Upper lobe of left lung (tissue), 4 donors: ENCODE data around the gene GLRX3.

Experiments used
- POLR2A ChIP-seq, 4 donors: fragments of 450-650 bp; IDR thresholded peaks; one replicate each; pipeline ENCODE4 v1.5.1; 2016 to 2017; ENCODE audit warnings: antibody characterized with exemption in 4 of 4, mild to moderate bottlenecking in 2 of 4
- POLR2AphosphoS5 ChIP-seq, 2 donors: sonication (generic); formaldehyde crosslinking; IDR thresholded peaks; one replicate each; pipeline ENCODE4 v1.5.1; 2017; ENCODE audit warnings: antibody characterized with exemption in 2 of 2
- TF ChIP-seq, protein P1 (sequence below), 6 experiments: fragments of 450-650 bp in 4 of 6; fragments of 200-600 bp in 2 of 6; sonication (generic) in 2 of 6; IDR thresholded peaks; one replicate each; pipeline ENCODE4 v1.5.1; 2016 to 2019; ENCODE audit warnings: antibody characterized with exemption in 6 of 6

DNA sequence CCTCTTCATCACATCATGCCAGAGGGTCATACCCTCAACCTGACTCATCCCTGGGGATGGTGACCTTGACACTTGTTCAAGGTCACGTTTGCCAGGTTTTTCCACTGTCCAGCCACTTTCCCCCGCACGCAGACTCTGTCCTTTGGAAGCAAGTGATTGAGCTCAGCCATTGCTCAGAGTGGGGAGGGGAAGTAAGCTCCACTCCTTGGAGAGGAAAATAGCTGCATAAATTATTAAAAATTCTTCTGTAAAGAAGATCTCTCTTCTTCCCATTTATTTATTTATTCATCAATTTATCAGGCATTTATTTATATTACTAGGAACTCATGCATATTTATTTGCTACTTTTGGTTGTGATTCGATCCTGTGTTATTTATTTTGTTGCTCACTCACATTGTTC lies 88.0 kb downstream of the GLRX3 start:
- TF ChIP-seq, protein P1, sequence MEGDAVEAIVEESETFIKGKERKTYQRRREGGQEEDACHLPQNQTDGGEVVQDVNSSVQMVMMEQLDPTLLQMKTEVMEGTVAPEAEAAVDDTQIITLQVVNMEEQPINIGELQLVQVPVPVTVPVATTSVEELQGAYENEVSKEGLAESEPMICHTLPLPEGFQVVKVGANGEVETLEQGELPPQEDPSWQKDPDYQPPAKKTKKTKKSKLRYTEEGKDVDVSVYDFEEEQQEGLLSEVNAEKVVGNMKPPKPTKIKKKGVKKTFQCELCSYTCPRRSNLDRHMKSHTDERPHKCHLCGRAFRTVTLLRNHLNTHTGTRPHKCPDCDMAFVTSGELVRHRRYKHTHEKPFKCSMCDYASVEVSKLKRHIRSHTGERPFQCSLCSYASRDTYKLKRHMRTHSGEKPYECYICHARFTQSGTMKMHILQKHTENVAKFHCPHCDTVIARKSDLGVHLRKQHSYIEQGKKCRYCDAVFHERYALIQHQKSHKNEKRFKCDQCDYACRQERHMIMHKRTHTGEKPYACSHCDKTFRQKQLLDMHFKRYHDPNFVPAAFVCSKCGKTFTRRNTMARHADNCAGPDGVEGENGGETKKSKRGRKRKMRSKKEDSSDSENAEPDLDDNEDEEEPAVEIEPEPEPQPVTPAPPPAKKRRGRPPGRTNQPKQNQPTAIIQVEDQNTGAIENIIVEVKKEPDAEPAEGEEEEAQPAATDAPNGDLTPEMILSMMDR (IDR thresholded peaks at IDR 0.05) = no peak
- no peak for TF ChIP-seq POLR2AphosphoS5 (IDR thresholded peaks at IDR 0.05)
- TF ChIP-seq POLR2A (IDR thresholded peaks at IDR 0.05) = no peak
